Measurements from ENCODE around the gene DPP6. TPM values are rescaled to one million over a fixed set of nuclear protein-coding genes. Genes with fewer than 3 reads are reported as not detected.

DPP6 gene
- total RNA-seq, 1 experiment from 2014 or later = not detected

- no TSS peak for BruUV-seq (replicated peaks)
Measured at GRCh38 chr7:154564676-154565075, 512.5 kb downstream of the DPP6 start.

GRCh38 chr7:154566877-154567276 is 514.7 kb downstream of the DPP6 start:
- H3K4me3 ChIP-seq (ENCODE audit: low read depth, low read length, poor library complexity, severe bottlenecking) = no peak overlapping the region
- no TSS peak for BruUV-seq (replicated peaks)
- CTCF ChIA-PET = no interaction called here
- no peak overlapping the region for H3K27ac ChIP-seq (ENCODE audit: low read depth, low read length, poor library complexity, severe bottlenecking)
- no peaks in the 10 kb centered on the region for H3K27me3 ChIP-seq (replicated peaks; ENCODE audit: insufficient read depth, low read depth, low read length, poor library complexity)
- intact Hi-C loops (cut with micrococcal nuclease; ENCODE audit: unreplicated experiment) = no loop called here
- no peaks in the 10 kb centered on the region for H3K9me3 ChIP-seq (ENCODE audit: low read depth, low read length, poor library complexity, severe bottlenecking)
- no peak for TF ChIP-seq EZH2 (IDR thresholded peaks at IDR 0.05; ENCODE audit: borderline replicate concordance, low read depth, low read length, poor library complexity, severe bottlenecking)
- no peak for TF ChIP-seq CTCF (conservative IDR thresholded peaks at IDR 0.05; ENCODE audit: low read depth, low read length)
- no peak for DNase-seq (ENCODE audit: low spot score)
- POLR2A ChIA-PET (ENCODE audit: low non-redundant PET) = no interaction called here
- no peaks in the 10 kb centered on the region for H3K36me3 ChIP-seq (ENCODE audit: insufficient read depth, low read length, poor library complexity, severe bottlenecking)
- H3K4me1 ChIP-seq (ENCODE audit: insufficient read depth, low read length, poor library complexity, severe bottlenecking) = no peaks in the 10 kb centered on the region

More at GRCh38 chr7:154564676-154565075, 512.5 kb downstream of the DPP6 start:
- Histone ChIP-seq H3K27ac (ENCODE audit: low read depth, low read length, poor library complexity, severe bottlenecking) (no peak overlapping the region), H3K9me3 (ENCODE audit: low read depth, low read length, poor library complexity, severe bottlenecking) (no peaks in the 10 kb centered on the region), H3K4me3 (ENCODE audit: low read depth, low read length, poor library complexity, severe bottlenecking) (no peak overlapping the region), H3K27me3 (replicated peaks; ENCODE audit: insufficient read depth, low read depth, low read length, poor library complexity) (no peaks in the 10 kb centered on the region), H3K4me1 (ENCODE audit: insufficient read depth, low read length, poor library complexity, severe bottlenecking) (no peaks in the 10 kb centered on the region), H3K36me3 (ENCODE audit: insufficient read depth, low read length, poor library complexity, severe bottlenecking) (no peaks in the 10 kb centered on the region)
- TF ChIP-seq CTCF (conservative IDR thresholded peaks at IDR 0.05; ENCODE audit: low read depth, low read length) (no peak), EZH2 (IDR thresholded peaks at IDR 0.05; ENCODE audit: borderline replicate concordance, low read depth, low read length, poor library complexity, severe bottlenecking) (no peak)
- intact Hi-C loops (cut with micrococcal nuclease; ENCODE audit: unreplicated experiment) = no loop called here
- ChIA-PET POLR2A (ENCODE audit: low non-redundant PET) (no interaction called here), CTCF (no interaction called here)
- DNase-seq (ENCODE audit: low spot score) = no peak

GRCh38 chr7:154568346-154568745 is 516.1 kb downstream of the DPP6 start:
- no peaks in the 10 kb centered on the region for H3K4me1 ChIP-seq (ENCODE audit: insufficient read depth, low read length, poor library complexity, severe bottlenecking)
- DNase-seq (ENCODE audit: low spot score) = no peak
- TF ChIP-seq EZH2 (IDR thresholded peaks at IDR 0.05; ENCODE audit: borderline replicate concordance, low read depth, low read length, poor library complexity, severe bottlenecking) = no peak
- TF ChIP-seq CTCF (conservative IDR thresholded peaks at IDR 0.05; ENCODE audit: low read depth, low read length) = no peak
- no peaks in the 10 kb centered on the region for H3K36me3 ChIP-seq (ENCODE audit: insufficient read depth, low read length, poor library complexity, severe bottlenecking)
- BruUV-seq (replicated peaks) = no TSS peak
- intact Hi-C loops (cut with micrococcal nuclease; ENCODE audit: unreplicated experiment) = no loop called here
- no peaks in the 10 kb centered on the region for H3K9me3 ChIP-seq (ENCODE audit: low read depth, low read length, poor library complexity, severe bottlenecking)
- ChIA-PET CTCF (no interaction called here), POLR2A (ENCODE audit: low non-redundant PET) (no interaction called here)
- no peak overlapping the region for H3K27ac ChIP-seq (ENCODE audit: low read depth, low read length, poor library complexity, severe bottlenecking)
- H3K27me3 ChIP-seq (replicated peaks; ENCODE audit: insufficient read depth, low read depth, low read length, poor library complexity) = no peaks in the 10 kb centered on the region
- no peak overlapping the region for H3K4me3 ChIP-seq (ENCODE audit: low read depth, low read length, poor library complexity, severe bottlenecking)

Data from A673 (cell line).